Measurements from ENCODE around the gene KANSL1L. TPM values are rescaled to one million over a fixed set of nuclear protein-coding genes. Genes with fewer than 3 reads are reported as not detected.

The KANSL1L gene
- total and polyA plus RNA-seq, 9 of the 15 experiments (the other 6 are each of a cell fraction or from before 2014, with no cell fraction given): 1.3 to 6.7 (median 2.4) TPM

- TF ChIP-seq ZBTB11 (CRISPR knock-in tag; IDR thresholded peaks at IDR 0.05): no peak
- no peak for TF ChIP-seq ZBTB17 (CRISPR knock-in tag; IDR thresholded peaks at IDR 0.05)
- no peak for TF ChIP-seq ZNF699 (CRISPR knock-in tag; IDR thresholded peaks at IDR 0.05; ENCODE audit: insufficient replicate concordance)
- no peak for TF ChIP-seq ATF7 (IDR thresholded peaks at IDR 0.05)
- TF ChIP-seq TOE1 (IDR thresholded peaks at IDR 0.05; ENCODE audit: borderline replicate concordance): no peak
- no peak for TF ChIP-seq TOE1 (CRISPR knock-in tag; IDR thresholded peaks at IDR 0.05; ENCODE audit: borderline replicate concordance, low read depth)
- no peak for TF ChIP-seq ZNF695 (CRISPR knock-in tag; IDR thresholded peaks at IDR 0.05)
- no peak for TF ChIP-seq SAFB (IDR thresholded peaks at IDR 0.05; ENCODE audit: borderline replicate concordance, low read depth, low read length)
- TF ChIP-seq POLR2AphosphoS5 (IDR thresholded peaks at IDR 0.05; ENCODE audit: control insufficient read depth, insufficient read depth, low read depth, low read length): no peak
- no peak for TF ChIP-seq ZHX1 (conservative IDR thresholded peaks at IDR 0.05; ENCODE audit: low read length)
- no peak for TF ChIP-seq HSF4 (CRISPR knock-in tag; IDR thresholded peaks at IDR 0.05; ENCODE audit: borderline replicate concordance)
- no peak for TF ChIP-seq ZNF316 (IDR thresholded peaks at IDR 0.05)
- TF ChIP-seq FIP1L1 (IDR thresholded peaks at IDR 0.05; ENCODE audit: low read depth, low read length, poor library complexity, severe bottlenecking): no peak
- TF ChIP-seq GATAD2B (IDR thresholded peaks at IDR 0.05; ENCODE audit: borderline replicate concordance): no peak
- no peak for TF ChIP-seq POLR3G (IDR thresholded peaks at IDR 0.05; ENCODE audit: extremely low read depth, insufficient read length, insufficient replicate concordance)
- TF ChIP-seq COPS2 (conservative IDR thresholded peaks at IDR 0.05): no peak
Observed at GRCh38 chr2:210063306-210063705, 107.9 kb downstream of the KANSL1L start (continued).

Data from K562 (cell line).